Measurements from ENCODE around the gene MAT1A.
"Not testable (repeated sequence)": the region's sequence is repeated elsewhere in the genome, so short reads cannot be mapped to it uniquely, and the experiment has no call there.

GRCh38 chr10:80247611-80248010 lies 41.8 kb downstream of the MAT1A start:
- TF ChIP-seq CTCF, POLR2A (IDR thresholded peaks at IDR 0.05): not testable (repeated sequence)
